Measurements from ENCODE around the gene IKBIP. TPM values are rescaled to one million over a fixed set of nuclear protein-coding genes. Genes with fewer than 3 reads are reported as not detected.

Gene IKBIP
- polyA plus RNA-seq, 2 of the 4 experiments (the other 2 are of a cell fraction) = 58.7 to 67.6 TPM

- POLR2A ChIA-PET = interaction anchor here (0.6 to 3.0 kb wide), 30 partner anchors 9 to 559 kb away, joined by 3 to 23 read pairs (median 4); partner anchors contain the start of genes APAF1 and IKBIP
- CTCF ChIA-PET = interaction anchor here (0.8 to 4.7 kb wide), 12 partner anchors 8 to 406 kb away, joined by 3 to 26 read pairs (median 4); no protein-coding TSS in a partner anchor
- WGBS (ENCODE audit: missing lambda C conversion rate) = 2% methylated on average over 57 of the region's 67 CpGs
- DNase-seq (ENCODE audit: low read depth in 1 of 2, low spot score in 1 of 2) (peak; percentile 92 to 100), FAIRE-seq (peak; percentile 76), ATAC-seq (peak; percentile 99)
- Histone ChIP-seq H3K4me3 (peak within 1 kb of the TSS; percentile 85), H3K4me2 (peak within 1 kb of the TSS; percentile 86), H3K4me1 (peaks cover 24% of the 10 kb centered on the region), H3K9me3 (no peaks in the 10 kb centered on the region), H3K27ac (peak within 1 kb of the TSS; percentile 96 to 97)
- TF ChIP-seq KDM5A (IDR thresholded peaks at IDR 0.05) (0 out of 2 replicates have a peak, but pooled peaks have one; percentile 32), RNF2 (IDR thresholded peaks at IDR 0.05; ENCODE audit: borderline replicate concordance, low read depth) (no peak), CBX8 (IDR thresholded peaks at IDR 0.05) (no peak), SMC3 (IDR thresholded peaks at IDR 0.05) (no peak), EHMT2 (IDR thresholded peaks at IDR 0.05; ENCODE audit: low read depth) (no peak), MAX (IDR thresholded peaks at IDR 0.05) (peak; percentile 90), RAD21 (conservative IDR thresholded peaks at IDR 0.05 in 1 of 2, IDR thresholded peaks at IDR 0.05 in 1 of 2) (no peak), HOXB5 (CRISPR knock-in tag; IDR thresholded peaks at IDR 0.05) (0 out of 2 replicates have a peak, but pooled peaks have one; percentile 32), E2F6 (IDR thresholded peaks at IDR 0.05; ENCODE audit: borderline replicate concordance, low read depth) (no peak; the same call in 1 of the 2 replicates), EP300 (IDR thresholded peaks at IDR 0.05) (no peak), ZC3H11A (IDR thresholded peaks at IDR 0.05) (no peak), CHD2 (IDR thresholded peaks at IDR 0.05; ENCODE audit: low read length, partially characterized antibody) (no peak), ELK1 (IDR thresholded peaks at IDR 0.05; ENCODE audit: low read depth, low read length) (no peak), HDAC2 (IDR thresholded peaks at IDR 0.05) (no peak), FOXS1 (CRISPR knock-in tag; IDR thresholded peaks at IDR 0.05) (no peak), BCL3 (IDR thresholded peaks at IDR 0.05) (peak; percentile 96), POLR2AphosphoS2 (conservative IDR thresholded peaks at IDR 0.05; ENCODE audit: low read length) (no peak; the same call in 1 of the 2 replicates), ATOH8 (CRISPR knock-in tag; IDR thresholded peaks at IDR 0.05; ENCODE audit: low read depth) (no peak), PHF8 (IDR thresholded peaks at IDR 0.05; ENCODE audit: borderline replicate concordance, low read depth) (peak; percentile 83; the same call in 1 of the 2 replicates), PBX3 (IDR thresholded peaks at IDR 0.05) (peak; percentile 70), SREBF2 (IDR thresholded peaks at IDR 0.05) (no peak), GATA3 (IDR thresholded peaks at IDR 0.05; ENCODE audit: borderline replicate concordance) (0 out of 2 replicates have a peak, but pooled peaks have one; percentile 3), POLR2A (IDR thresholded peaks at IDR 0.05; ENCODE audit: low read length) (peak; percentile 99), ESRRA (IDR thresholded peaks at IDR 0.05; ENCODE audit: borderline replicate concordance, low read length) (0 out of 2 replicates have a peak, but pooled peaks have one; percentile 37), ZFP36 (IDR thresholded peaks at IDR 0.05; ENCODE audit: borderline replicate concordance, partially characterized antibody) (no peak), MAFK (IDR thresholded peaks at IDR 0.05; ENCODE audit: partially characterized antibody) (no peak), REST (IDR thresholded peaks at IDR 0.05) (peak; percentile 25; the same call in 1 of the 2 replicates), KDM1A (IDR thresholded peaks at IDR 0.05; ENCODE audit: low read depth) (no peak), TFCP2L1 (CRISPR knock-in tag; IDR thresholded peaks at IDR 0.05) (0 out of 2 replicates have a peak, but pooled peaks have one; percentile 9), HEYL (CRISPR knock-in tag; IDR thresholded peaks at IDR 0.05) (no peak), CBX2 (IDR thresholded peaks at IDR 0.05; ENCODE audit: borderline replicate concordance, low read depth) (no peak)
These were observed 51.1 kb downstream of the IKBIP start, which contains the start of gene SLC25A3 for GRCh38 chr12:98593351-98594049. SLC25A3 (plus strand) TSS chr12:98593686; CDS start chr12:98593979, 293 bp downstream.
